Dedifferentiated amniotic fluid mesenchymal stem cell (primary cell): Measurements from ENCODE around the gene IKBKG.
A peak's percentile ranks its signal among the peaks of the same experiment; 100 is the strongest.
"Not testable (repeated sequence)": the region's sequence is repeated elsewhere in the genome, so short reads cannot be mapped to it uniquely, and the experiment has no call there.

ENCODE experiments used
- DNase-seq: peaks from one replicate; pipeline ENCODE4 v3.0.0-alpha.2; 2016; ENCODE audit errors: extremely low spot score

The IKBKG gene

DNA sequence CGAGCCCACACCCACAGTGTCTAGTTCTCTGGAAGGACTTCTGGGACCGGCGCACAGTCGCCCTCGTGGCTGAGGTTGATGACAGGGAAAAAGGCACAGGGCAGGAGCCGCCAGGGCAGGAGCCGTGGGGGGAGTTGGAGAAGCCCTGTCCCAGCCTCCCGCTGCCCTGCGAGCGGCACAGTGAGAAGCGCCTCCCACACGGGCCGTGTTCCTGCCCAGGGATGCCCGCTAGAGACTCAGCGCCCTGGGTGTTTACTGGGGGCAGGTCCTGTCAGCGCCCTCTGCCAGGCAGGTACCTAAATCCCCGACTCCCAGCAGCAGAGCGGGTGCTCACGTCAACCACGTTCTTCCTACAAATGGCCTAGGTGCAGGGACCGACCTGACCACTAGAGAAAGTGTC is 11.5 kb downstream of the IKBKG start:
- DNase-seq = not testable (repeated sequence)

DNA sequence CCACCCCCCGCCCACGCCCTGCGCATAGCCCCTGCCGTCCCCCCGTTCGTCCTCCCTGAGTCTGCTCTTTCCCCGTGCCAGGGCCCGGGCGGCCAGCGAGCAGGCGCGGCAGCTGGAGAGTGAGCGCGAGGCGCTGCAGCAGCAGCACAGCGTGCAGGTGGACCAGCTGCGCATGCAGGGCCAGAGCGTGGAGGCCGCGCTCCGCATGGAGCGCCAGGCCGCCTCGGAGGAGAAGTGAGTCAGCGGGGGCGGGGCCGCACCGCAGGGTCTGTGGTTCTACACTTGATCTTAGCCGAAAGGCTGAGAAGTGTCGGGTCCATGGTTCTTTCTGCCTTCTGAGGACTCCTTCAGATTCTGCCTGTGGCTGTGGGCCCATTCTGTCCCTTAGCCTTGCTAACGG is 12.9 kb downstream of the IKBKG start:
- DNase-seq = not testable (repeated sequence)

DNA sequence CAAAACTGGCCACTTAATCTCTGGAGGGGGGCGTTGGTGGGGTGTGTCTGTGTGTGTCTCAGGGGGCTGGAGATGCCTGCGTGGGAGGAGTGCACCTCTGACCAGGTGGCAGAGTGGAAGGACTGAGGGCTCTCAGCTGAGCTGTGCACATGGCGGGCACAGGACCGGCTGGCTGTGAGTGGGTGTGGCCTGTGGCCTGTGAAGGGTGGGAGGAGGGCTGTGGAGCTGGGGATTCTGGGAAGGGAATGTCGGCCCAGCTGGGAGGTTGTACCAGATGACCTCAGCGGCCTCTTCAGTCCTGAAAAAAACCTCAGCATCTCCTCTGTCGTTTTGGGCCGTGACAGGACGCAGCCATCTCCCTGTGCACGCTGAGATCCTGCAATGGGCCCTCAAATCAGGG is 14.9 kb downstream of the IKBKG start:
- not testable (repeated sequence) for DNase-seq

DNA sequence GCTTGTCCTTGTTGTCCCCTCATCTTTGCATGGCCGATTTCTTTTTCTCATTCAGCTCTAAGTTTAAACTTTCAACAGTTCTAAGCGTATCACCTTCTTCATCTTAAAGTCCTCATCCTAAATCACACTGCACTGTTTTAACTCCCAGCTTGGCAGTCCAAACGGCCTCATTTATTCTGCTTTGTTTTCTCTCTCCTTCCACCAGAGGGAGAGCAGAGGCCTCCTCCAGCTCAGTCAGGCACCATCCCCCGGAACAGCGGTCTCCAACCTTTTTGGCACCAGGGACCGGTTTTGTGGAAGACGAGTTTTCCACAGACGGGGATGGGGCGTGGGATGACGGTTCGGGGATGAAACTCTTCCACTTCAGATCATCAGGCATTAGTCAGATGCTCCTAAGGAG is 22.9 kb downstream of the IKBKG start:
- not testable (repeated sequence) for DNase-seq

DNA sequence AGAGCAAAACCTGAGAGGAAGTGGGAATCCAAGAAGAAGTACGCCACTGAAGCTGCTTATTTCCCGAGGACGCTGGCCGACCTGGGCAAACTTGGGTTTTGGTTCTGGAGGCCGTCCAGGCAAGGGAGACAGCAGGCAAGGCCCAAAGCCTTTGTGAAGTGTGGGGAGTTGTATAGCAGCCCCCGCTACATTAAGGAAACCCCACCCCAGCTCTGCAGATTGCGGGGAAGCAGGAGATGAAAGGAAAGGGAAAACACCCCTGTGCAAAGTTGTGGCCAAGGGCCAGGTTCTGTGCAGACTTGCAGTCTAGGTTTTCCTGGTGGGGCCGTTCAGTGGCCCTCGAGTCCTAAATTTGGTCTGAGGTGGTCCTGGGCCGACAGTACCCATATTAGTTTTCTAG is 25.6 kb downstream of the IKBKG start:
- DNase-seq = not testable (repeated sequence)

DNA sequence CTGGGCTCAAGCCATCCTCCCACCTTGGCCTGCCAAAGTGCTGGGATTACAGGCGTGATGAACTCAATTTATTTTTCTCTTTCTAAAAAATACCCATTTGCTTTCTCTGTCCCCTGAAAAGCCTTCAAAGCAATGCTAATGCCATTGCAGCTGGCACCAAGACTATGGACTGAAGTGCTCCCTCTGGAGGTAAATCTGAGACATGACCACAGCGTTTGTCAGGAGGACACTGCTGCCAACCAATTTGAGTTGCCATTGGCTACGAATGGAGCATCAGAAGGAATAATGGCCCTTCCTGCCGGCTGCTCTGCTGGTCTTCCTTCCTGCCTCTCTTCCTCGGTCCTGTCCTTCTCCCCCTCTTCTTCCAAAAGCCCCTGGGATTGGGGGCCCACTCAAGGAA is 27.7 kb downstream of the IKBKG start:
- DNase-seq = not testable (repeated sequence)

DNA sequence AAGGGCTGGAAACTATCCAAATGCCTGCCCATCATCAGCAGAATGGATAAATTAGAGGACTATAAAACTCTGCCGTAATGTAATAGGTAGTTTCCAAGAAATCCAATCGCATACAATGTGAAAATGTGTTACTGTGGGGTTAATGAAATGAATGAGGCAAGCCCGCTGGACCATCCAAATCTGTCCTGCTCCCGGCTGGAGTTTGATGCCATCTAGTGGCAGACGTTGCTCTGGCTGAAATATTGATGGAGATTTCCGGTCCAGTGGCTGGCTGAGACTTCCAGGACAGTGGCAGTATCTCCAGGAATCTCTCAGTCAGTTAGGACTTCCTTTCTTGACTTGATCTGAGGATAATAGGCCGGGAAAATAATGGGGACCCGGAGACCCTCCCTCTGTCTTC is 35.6 kb downstream of the IKBKG start:
- DNase-seq = not testable (repeated sequence)

DNA sequence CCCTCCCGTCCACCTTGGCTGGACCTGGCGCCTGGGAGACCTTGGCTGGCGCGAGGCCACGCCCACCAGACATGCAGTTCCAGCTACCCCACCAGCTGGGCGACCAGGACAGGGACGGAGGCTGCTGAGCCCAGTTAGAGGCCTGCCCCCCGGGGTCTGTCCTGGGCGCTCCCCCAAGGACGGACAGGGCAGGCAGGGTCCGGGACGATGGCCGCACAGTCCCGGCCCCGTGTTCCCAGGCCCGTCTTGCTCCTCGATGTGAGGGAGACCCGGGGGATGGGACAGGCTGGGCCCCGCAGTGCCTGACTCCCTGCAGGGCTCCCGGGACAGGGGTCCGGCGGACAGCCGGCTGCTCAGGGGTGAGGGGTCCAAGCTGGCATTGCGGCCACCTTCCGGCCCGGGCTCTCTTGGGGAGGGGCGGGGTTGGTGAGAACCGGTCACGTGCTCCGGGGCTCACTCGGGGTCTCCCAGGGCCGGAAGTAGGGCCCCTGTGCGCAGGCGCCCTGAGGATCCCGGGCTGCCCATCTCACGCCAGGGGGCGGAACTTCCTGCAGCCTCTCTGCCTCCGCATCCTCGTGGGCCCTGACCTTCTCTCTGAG is 37.3 kb downstream of the IKBKG start, which contains the start of gene CTAG1A:
TSS of gene CTAG1A (plus strand) at position 549 of the 599 bp plus-strand sequence. CDS start 74 bp downstream, outside the sequence.
- not testable (repeated sequence) for DNase-seq

DNA sequence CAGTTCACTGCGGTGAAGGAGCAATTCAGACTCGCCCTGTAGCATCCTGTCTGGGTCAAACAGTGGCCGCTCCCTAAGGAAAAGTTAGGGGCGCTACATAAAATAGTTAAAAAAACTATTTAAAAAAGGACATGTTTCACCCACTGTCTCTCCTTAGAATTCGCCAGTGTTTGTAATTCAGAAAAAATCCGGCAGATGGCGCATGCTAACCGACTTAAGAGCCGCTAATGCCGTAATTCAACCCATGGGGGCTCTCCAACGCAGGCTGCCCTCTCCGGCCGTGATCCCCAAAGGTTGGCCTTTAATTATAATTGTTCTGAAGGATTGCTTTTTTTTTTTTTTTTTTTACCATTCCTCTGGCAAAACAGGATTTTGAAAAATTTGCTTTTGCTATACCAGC is 43.0 kb downstream of the IKBKG start:
- DNase-seq = not testable (repeated sequence)

DNA sequence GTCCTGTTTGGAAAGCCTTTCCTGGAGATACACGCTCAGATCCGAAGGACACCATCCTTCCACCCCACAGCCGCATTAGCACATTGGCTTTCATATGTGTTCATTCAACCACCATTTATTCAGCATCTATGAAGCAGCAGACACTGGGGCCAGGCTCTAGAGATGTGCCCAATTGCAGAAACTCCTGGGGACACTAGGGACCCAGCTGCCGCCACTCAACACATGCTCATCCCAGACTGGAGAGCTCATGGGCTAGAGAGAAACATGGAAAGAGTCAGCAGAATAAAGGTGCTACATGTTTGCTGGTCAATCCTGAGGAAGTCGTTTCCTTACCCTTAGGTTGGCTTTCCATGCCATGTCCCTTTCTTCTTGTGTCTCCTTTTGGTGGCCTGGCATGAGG is 45.1 kb downstream of the IKBKG start:
- DNase-seq = no peak

DNA sequence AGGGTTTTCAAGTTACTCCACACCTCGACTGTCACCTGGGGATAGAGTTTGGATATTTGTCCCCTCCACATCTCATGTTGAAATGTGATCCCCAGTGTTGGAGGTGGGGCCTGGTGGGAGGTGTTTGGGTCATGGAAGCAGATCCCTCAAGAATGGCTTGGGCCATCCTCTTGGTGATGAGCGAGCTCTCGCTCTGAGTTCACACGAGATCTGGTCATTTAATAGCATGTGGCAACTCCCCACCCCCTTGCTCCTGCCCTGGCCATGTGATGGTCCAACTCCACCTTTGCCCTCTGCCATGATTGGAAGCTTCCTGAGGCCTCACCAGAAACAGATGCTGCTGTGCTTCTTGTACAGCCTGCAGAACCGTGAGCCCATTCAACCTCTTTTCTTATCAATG is 45.8 kb downstream of the IKBKG start:
- no peak for DNase-seq

DNA sequence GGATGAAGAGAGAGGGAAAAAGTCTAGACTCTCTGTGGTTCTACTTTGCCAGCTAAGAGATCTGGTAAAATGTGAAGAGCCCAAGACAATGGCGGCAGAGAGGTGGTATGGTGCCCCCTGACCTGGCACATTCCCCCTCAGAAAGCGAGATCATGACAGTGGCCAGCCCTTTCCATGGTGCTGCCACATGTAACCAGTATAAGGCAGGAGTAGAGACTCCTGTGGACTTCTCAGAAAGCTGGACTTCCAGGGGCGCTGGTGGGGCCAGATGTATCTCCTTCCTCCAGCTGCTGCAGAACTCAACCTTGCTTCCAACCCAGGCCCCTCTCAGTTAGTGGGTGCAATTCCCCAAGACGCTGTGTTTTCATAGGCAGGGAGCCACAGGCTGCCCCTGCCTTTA is 47.1 kb downstream of the IKBKG start:
- no peak for DNase-seq

DNA sequence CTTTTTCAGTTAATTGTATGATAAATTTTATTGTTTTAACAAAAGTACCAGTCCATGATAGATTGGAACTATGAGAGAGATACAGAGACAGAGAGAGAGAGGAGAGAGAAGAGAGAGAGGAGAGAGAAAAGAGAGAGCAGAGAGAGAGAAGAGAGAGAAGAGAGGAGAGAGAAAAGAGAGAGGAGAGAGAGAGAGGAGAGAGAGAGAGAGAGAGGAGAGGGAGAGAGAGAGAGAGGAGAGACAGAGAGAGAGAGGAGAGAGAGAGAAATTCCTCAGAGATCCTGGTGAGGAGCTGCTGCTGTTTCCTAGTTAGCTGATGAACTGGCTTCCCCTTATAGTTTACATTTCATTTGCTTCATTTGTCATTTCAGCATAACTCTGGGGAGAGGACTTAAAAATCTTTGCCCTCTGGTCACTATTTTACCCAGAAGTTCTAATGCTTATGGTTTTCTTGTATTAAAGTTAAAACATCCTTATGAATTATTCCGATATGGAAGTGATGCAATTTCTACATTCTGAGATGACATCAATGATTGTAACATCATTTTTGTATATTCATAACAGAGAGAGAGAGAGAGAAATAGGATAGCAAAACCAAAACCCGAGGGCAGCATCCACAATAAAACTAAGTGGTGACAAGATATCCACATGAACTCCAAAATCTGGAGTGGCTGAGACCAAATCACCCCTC is 48.3 kb downstream of the IKBKG start:
- DNase-seq = no peak

DNA sequence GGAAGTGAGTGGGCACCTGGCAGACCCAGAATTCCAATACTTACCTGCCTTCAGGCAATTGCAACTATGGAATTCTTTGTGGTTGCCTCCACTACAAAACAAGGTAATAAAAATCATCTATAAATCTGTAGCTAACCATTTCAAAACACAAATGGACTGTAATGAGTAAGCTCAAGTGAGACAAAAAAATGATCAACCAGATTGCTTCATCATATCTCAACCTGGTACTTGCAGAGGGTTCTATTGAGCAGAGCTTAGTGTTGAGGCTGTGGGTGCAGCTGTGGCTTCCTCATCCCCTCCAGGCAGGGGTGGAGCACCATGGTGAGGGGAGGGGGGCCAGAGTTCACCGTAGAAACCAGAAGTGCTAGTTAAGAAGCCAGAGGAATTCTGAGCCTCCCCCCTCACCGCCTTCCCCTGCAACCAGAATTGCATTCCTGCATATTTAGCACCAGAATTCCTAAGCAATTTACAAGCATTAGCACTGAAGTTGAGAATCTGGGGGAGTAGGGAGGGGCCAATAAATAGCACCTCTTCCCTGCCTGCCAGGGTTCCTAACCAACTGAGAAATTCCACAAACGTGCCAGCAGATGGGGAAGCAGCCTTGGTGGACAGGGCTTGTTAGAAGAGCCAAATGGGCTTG is 49.0 kb downstream of the IKBKG start:
- no peak for DNase-seq

DNA sequence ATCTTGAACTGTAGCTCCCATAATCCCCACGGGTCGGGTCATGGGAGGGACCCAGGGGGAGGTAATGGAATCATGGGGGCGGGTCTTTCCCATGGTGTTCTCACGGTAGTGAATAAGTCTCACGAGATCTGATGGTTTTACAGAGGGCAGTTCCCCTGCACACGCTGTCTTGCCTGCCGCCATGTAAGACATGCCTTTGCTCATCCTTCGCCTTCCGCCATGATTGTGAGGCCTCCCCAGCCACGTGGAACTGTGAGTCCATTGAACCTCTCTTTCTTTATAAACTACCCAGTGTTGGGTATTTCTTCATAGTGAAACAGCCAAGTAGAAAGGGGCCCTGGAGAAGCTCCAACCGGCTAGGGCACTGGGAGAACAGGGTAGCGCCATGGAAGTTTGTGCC is 49.8 kb downstream of the IKBKG start:
- DNase-seq = no peak

DNA sequence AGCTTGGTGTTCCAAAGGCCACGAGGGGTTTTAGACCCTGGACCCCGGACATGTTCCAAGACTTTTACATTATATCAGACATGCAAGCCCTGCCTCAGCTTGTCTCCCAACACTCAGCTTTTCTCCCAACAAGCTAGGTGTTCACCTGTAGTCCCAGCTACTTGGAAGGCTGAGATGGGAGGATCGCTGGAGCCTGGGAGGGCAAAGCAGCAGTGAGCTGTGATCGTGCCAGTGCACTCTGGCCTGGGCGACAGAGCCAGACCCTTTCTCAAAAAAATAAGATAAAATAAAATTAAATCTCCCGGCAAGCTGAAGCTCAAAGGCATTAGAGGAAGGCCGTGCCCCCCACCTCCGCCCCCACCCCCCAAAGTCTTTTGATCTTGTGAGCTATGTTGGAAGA is 51.2 kb downstream of the IKBKG start:
- no peak for DNase-seq

DNA sequence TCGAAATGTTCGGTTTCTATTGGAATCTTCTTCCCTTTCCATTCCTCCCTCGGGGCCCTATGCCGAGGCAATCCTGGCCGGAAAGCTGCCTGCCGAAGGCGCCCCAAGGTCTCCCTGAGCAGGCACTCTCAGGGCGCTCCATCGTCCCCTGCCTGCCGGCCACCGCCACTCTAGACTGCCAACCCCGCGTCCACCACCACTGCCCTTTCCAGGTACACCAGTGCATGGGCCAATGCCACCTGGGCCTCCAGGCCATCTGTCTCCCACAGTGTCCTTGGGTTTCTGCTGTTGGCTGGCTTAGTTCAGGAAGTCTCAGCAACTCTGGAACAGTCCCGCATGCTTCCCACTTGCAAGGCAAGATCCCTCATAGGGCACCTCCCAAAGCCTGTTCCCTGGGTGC is 52.1 kb downstream of the IKBKG start:
- DNase-seq = no peak

DNA sequence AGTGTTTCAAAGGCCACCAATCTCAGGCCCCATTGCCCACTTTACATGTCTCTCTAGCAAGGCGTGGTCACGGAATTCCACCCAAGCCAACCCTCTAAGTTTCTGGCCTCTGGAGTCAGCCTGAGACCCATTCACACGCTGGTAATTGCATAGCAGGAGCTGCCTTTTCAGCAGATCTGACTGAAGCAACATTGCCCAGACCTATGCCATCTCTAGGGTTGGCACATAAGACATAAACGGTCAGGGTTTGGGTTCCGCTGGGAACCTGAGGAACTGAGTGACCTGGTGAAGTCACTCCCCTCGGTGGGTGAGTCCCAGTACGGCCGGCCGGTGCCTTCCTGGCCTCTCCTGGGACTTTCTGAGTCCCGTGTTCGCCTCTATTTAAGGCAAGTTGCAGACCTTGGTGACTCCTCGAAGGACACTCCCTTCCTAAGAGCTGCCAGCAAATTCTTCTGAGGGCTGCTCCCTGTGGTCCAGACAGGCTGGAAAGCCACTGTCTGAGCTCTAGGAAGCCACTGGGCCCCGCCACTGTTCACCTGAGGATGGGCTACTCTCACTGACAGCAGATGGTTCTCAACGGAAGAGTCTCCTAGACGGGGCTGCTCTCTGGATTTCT is 53.4 kb downstream of the IKBKG start:
- no peak for DNase-seq

DNA sequence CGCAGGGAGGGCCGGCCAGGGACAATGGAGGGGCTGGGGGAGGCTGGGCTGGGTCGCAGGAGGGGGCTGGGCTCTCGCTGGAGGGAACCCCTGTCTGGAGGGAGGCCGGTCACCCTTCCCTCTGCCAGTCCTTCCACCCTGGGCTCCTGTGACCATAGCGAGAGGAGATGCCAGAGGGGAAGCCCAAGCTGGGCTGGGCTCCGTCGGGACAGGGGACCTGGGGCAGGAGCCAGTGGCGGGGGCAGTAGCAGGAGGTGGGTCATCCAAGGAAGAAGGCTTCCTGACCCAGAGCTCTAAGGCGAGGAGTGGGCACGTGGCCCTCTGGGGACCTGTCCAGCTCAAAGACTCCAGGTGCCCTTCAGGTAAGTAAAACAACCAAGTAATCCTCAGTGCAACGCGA is 54.8 kb downstream of the IKBKG start:
- no peak for DNase-seq

DNA sequence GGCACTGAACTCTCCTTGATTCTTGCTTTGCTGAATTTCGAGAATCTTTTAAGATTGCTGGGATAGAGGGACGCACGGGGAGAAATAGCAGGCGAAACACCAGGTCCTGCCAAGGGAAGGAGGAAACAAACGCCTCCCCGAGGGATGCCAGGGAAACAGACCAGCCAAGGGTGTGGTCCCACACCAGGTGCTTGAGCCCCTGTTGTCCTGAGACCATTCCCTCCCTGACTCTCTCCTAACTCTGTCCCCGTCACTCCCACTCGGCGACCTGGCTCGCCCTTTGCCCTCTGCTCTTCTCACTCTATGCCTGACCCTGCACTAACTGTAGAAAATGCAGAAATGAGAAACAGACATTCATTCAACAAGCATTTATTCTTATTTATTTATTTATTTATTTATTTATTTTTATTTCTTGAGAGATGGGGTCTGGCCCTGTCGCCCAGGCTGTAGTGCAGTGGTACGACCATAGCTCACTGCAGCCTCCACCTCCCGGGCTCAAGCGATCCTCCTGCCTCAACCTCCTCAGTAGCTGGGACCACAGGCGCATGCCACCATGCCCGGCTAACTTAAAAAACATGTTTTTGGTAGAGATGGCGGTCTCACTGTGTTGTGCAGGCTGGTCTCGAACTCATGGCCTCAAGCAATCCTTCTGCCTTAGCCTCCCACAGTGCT is 55.5 kb downstream of the IKBKG start:
- no peak for DNase-seq

DNA sequence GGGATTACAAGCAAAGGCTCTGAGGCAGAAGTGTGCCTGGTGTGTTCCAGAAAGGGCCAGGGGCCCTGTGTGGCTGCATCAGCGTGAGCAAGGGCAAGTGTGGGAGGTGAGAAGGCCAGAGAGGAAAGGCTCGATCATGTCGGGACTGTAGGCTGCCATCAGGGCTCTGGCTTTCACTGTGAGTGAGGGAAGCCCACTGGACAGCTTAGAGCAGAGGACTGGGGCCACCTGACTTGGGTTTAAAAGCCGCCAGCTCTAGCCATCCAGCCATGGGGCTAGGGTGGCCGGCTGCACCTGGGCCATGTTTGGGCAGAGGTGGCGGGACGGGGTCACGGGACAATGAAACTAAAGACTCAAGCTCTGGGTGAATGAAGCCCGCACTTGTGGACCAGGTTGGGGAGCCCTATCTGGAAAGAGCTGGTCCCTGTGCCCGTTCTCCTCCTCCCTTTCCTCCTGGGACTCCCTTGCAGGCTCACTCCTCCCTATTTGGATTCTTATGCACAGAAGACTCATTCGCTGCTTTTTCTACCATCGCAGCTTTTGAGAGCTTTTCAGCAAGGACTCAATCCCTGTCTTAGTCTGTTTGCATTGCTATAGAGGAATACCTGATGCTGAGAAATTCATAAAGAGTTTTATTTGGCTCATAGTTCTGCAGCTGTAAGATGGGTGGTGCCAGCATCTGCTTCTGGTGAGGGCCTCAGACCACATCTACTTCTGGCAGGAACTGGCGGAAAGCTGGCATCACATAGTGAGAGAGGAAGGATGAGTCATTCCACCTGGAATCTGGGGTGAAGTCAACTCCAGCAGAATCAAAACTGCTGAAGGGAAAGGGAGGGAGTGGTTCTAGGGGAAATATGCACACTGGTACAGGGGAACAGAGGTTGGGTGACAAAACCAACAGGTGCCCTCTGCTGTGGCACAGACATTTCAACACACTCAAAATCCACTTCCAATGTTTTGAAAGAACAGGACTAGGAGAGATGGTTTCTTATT is 56.3 kb downstream of the IKBKG start:
- DNase-seq = peak; percentile 63
